HG02884 (cell line): ENCODE measurements around the gene WDR11.

Experiments used
- ATAC-seq: cut with Tn5 transposase; IDR thresholded peaks from one replicate; pipeline ENCODE4 v1.9.1; 2021; ENCODE audit warnings: mild to moderate bottlenecking, moderate library complexity; ENCODE audit not compliant: unreplicated experiment

WDR11 gene, protein sequence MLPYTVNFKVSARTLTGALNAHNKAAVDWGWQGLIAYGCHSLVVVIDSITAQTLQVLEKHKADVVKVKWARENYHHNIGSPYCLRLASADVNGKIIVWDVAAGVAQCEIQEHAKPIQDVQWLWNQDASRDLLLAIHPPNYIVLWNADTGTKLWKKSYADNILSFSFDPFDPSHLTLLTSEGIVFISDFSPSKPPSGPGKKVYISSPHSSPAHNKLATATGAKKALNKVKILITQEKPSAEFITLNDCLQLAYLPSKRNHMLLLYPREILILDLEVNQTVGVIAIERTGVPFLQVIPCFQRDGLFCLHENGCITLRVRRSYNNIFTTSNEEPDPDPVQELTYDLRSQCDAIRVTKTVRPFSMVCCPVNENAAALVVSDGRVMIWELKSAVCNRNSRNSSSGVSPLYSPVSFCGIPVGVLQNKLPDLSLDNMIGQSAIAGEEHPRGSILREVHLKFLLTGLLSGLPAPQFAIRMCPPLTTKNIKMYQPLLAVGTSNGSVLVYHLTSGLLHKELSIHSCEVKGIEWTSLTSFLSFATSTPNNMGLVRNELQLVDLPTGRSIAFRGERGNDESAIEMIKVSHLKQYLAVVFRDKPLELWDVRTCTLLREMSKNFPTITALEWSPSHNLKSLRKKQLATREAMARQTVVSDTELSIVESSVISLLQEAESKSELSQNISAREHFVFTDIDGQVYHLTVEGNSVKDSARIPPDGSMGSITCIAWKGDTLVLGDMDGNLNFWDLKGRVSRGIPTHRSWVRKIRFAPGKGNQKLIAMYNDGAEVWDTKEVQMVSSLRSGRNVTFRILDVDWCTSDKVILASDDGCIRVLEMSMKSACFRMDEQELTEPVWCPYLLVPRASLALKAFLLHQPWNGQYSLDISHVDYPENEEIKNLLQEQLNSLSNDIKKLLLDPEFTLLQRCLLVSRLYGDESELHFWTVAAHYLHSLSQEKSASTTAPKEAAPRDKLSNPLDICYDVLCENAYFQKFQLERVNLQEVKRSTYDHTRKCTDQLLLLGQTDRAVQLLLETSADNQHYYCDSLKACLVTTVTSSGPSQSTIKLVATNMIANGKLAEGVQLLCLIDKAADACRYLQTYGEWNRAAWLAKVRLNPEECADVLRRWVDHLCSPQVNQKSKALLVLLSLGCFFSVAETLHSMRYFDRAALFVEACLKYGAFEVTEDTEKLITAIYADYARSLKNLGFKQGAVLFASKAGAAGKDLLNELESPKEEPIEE

GRCh38 chr10:120850911-120851865 lies at the start of gene WDR11:
Gene WDR11 (plus strand): TSS chr10:120851362. CDS start chr10:120851421, 59 bp downstream.
- peak; percentile 91 for ATAC-seq

DNA sequence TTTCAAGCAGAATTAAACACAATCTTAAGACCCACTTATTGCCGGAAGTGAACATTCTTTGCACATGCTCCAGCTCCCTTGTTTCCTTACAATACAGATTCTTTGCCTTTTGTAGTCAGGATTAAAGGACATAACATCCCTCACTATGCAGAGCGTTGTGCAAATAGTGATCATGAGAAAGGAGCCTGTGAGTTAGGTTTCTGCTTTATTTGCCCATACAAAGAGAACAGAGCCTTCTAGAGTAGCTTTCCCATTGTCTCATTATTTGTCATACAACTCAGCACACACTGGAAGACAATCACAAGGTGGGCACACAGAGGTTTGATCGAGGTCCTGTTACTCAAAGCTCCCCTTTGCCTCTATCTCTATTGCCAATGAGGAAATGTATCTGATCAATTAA lies 48.2 kb upstream of the WDR11 start:
- ATAC-seq = no peak

DNA sequence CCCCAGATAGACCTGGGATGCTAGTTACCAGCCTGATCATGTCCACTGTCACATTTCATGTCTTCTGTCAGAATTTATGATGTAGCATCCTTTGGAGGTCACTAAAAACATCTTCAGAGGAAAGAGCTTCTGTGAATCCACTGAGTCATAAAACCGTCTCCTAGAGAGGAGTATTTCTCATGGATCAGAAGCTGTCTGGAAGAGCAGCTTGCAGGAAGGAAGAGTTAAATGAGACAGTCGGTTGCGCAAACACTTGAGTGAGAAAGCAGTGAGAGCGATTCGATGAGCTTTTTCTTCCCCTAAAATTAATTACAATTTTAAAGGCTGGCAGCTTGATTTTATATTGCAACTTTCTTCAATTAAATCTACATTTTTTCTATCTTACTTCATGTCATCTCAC lies 47.2 kb upstream of the WDR11 start:
- no peak for ATAC-seq

GRCh38 chr10:120805014-120805812 lies 45.9 kb upstream of the WDR11 start:
- ATAC-seq = no peak

- no peak for ATAC-seq
Measured at GRCh38 chr10:120806081-120806480, 45.1 kb upstream of the WDR11 start.

- ATAC-seq = no peak
Measured at GRCh38 chr10:120810298-120810697, 40.9 kb upstream of the WDR11 start.

GRCh38 chr10:120813085-120813484 lies 38.1 kb upstream of the WDR11 start:
- ATAC-seq = no peak

DNA sequence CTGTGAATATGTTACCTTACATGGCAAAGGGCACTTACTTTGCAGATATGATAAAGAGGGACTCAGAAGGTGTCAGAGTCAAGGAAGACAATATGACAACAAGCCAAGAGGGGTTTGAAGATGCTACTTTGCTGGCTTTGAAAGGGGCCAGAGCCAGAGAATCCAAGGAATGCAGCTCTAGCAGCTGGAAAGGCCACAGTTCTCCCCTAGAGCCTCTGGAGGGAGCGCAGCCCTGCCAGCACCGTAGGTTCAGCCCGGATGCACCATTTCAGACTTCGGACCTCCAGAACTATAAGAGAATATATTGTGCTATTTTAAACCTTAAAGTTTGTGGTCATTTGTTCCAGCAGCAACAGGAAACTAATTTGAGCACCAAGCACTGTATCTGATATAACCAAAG lies 32.9 kb upstream of the WDR11 start:
- no peak for ATAC-seq

- no peak for ATAC-seq
Measured at GRCh38 chr10:120819366-120819765, 31.8 kb upstream of the WDR11 start.

- no peak for ATAC-seq
Measured at GRCh38 chr10:120823266-120823665, 27.9 kb upstream of the WDR11 start.

- ATAC-seq = no peak
Measured at GRCh38 chr10:120824881-120825309, 26.3 kb upstream of the WDR11 start.

DNA sequence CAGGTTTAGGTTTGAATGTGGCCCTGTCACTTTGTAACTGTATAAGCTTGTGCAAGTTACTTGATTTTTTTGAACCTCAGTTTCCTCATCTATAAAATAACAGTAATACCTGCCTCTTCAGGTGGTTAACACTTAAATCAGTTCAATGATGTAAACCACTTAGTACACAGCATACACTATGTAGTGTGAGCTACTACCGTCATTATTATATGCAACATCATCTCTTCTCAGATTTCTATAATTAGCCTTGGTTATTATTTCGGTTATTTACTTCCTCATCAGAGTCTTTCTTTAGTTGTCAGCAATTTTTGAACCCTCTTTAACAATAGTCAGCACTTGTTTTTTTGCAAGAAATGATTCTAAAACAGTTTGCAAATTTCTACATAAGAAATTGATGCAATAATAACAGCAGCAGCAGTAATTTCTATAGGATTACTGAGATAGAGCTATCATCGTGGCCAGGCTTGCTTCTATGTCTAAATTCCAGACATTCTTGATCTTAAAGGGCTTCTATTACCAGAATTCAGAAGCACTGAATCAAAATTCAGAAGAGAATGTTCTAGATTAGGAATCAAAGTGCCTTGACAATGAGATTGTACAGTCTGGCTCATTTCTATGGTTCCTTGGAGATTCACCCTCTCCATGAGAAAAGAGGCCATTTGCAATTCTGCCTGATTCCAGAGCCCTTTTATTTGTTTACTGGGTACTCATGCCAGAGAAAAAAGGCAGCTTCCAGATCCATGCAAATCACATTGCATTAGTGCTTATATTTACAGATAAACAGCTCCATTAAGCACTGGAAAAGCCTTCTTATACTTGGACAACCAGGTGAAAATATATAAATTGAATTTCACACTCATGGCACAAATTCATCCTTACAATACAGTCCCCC lies 25.0 kb upstream of the WDR11 start:
- no peak for ATAC-seq

DNA sequence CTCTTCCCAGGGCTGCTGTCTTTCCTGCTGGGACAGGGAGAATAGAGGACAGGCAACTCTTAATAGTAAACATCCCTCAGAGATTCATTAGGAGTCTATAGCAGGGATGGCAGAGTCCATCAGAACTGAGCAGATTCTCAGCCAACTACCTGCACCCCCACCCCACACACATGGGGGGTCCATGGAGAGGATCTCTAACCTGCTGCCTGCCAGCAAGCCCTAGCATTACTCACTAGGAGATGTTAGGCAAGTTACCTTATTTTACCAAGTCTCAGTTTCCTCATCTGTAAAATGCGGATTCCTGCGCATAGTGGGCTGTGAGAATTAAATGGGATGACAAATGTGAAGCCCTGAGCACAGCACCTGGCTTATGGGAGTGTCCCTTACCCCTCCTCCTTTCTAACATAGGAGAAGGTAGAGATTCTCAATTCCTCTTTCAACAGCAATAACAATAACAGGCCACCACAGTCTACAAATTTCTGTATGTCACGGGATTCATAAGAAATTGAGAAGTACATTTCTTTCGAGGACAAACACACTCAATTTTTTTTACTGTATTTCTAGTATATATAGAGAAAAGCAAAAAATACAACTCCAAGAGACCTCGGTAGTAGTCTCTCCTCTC lies 23.8 kb upstream of the WDR11 start:
- peak; percentile 78 for ATAC-seq

DNA sequence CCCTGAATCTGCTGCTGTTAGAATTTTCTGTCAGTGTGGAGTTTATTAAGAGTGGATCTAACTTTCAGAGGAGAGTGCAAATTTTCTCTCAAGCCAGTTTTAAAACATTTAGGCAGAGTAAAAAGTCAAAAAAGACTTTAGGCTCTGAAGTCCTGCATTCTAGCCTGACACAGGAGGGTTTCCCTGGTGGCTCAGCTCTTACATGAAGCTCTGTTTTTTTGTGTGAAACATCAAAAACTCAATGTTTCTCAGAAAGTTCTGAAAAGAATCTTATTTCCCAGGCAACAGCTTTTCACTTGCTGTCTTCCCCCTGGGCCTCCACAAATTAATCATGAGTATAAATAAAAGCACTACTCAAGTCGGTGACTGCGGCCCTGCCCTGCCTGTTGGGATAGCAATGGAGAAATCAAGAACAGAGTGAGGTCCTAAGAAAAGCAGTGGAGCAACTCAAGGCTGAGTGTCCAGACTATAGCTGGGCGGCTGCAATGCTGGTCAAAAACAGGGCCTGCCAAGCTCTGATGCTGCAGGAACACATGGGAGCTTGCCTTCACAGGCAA lies 22.3 kb upstream of the WDR11 start:
- ATAC-seq = no peak

- ATAC-seq = no peak
Measured at GRCh38 chr10:120832106-120832505, 19.1 kb upstream of the WDR11 start.

- no peak for ATAC-seq
Measured at GRCh38 chr10:120833222-120833928, 17.8 kb upstream of the WDR11 start.

- no peak for ATAC-seq
Measured at GRCh38 chr10:120835603-120836002, 15.6 kb upstream of the WDR11 start.
